Stimulated activated naive CD8-positive, alpha-beta T cell treated with anti-CD3 and anti-CD28 coated beads, Interleukin-15, amount 100 ng/mL, for 72 hours (primary cell): Measurements from ENCODE around the gene CCNF.

Experiments used
- ATAC-seq: fragments of 150-1000 bp; cut with Tn5 transposase; 2 replicates; pipeline ENCODE4 v1.10.0; 2021; ENCODE audit warnings: mild to moderate bottlenecking, moderate library complexity
- DNase-seq, 2 donors: peaks; one replicate each; pipeline ENCODE4 v3.0.0; 2021 to 2022
- H3K27ac Mint-ChIP-seq, 2 donors: one replicate each; pipeline ENCODE4 v1.8.0; 2022; ENCODE audit warnings: mild to moderate bottlenecking in 2 of 2, mixed read lengths in 2 of 2, moderate library complexity in 2 of 2
- H3K27me3 Mint-ChIP-seq: one replicate; pipeline ENCODE4 v1.8.0; 2022; ENCODE audit warnings: mixed read lengths
- H3K4me1 Mint-ChIP-seq: one replicate; pipeline ENCODE4 v1.8.0; 2022; ENCODE audit warnings: mild to moderate bottlenecking, mixed read lengths
- H3K4me3 Mint-ChIP-seq, 2 donors: one replicate each; pipeline ENCODE4 v1.8.0; 2022; ENCODE audit warnings: mild to moderate bottlenecking in 2 of 2, mixed read lengths in 2 of 2, moderate library complexity in 1 of 2
- H3K9me3 Mint-ChIP-seq, 2 donors: one replicate each; pipeline ENCODE4 v1.8.0; 2022; ENCODE audit warnings: mixed read lengths in 2 of 2

Gene CCNF

DNA sequence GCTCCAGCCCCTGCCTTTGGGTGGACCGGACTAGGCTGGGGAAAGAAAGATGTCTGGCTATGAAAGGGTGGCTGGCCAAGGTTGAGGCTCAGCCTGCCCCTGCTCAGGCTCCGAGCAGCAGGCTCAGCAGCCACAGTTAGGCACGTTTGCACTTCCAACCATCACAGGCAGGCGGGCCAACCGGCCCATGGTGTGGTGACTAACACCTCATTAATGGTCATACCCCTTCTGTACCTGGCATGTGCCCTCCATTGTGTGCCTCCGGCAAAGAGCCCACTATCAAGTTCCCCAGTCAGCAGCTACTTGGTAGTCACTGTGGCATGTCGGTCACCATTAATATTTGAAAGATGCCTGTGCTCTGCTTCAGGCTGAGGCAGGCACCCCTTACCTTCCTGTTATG, 52.4 kb downstream of the CCNF start:
- DNase-seq (no peak), ATAC-seq (no peak)
- Mint-ChIP-seq H3K4me1 (peaks cover 38% of the 10 kb centered on the region), H3K27ac (peak overlapping the region in 1 of 2 donors; percentile 38), H3K4me3 (no peak overlapping the region), H3K9me3 (no peaks in the 10 kb centered on the region), H3K27me3 (no peaks in the 10 kb centered on the region)

DNA sequence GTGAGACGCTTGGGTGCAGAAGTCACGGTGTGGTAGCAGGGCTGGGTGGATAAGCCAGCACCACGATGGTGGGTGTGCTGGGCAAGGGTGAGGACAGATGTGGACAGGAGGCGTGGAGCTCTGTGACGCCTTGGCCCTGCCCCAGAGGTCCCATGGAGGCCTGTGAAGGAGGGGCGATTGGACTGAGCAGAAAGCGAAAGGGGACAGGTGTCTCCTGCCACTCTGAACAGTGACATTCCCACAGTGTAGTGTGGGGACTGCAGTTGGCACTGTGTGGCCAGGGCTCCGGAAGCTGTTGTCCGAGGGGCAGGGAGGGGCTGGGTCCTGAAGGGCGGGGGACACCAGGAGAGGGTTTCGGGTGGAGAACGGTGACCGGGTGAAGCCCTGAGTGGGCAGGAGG, 53.0 kb downstream of the CCNF start:
- DNase-seq, result no peak
- Mint-ChIP-seq H3K4me1 (peaks cover 40% of the 10 kb centered on the region), H3K4me3 (no peak overlapping the region), H3K27ac (peak overlapping the region in 1 of 2 donors; percentile 38), H3K27me3 (no peaks in the 10 kb centered on the region), H3K9me3 (no peaks in the 10 kb centered on the region)
- ATAC-seq, result no peak

DNA sequence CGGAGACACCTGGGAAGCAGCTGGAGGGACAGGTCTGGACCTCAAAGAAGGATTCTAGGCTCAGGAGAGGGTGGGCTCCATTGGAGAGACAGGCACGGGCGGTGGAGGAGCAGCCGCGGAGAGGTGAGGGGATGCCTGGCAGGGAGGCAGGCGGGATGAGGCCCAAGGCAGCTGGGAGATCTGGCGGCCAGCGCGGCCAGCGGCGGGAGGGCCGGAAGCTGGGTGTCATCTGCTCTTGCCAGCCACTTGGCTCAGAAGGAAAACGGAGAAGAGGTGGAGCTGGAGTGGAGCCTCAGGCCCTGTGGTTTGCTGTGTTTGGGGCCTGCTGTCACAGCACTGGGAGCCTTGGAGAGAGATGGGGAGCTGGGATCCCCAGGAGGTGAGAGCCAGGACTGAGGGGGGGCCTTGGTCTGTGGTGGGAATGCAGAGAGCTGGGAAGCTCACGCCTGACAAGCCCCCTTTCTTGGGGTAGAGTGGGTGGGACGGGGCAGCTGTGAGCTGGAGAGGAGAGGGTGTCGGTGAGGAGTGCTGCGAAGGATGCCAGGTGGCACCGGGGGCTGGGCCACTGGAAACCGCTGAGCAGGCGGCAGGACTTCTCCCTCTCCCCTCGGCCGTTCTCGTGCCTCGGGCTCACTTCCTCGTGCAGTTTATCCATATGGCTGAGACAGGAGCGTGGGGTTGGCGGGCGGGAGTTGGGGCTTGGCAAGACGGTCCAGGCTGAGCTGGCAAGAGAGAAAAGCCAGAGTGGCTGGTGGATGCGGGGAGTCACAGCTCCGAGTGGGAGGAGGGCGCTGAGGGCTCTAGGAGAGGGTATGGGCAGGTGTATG, 53.7 kb downstream of the CCNF start:
- Mint-ChIP-seq H3K27me3 (no peaks in the 10 kb centered on the region), H3K27ac (peak overlapping the region in 1 of 2 donors; percentile 6), H3K4me3 (no peak overlapping the region), H3K4me1 (peaks cover 40% of the 10 kb centered on the region), H3K9me3 (no peaks in the 10 kb centered on the region)
- DNase-seq (no peak), ATAC-seq (no peak)

DNA sequence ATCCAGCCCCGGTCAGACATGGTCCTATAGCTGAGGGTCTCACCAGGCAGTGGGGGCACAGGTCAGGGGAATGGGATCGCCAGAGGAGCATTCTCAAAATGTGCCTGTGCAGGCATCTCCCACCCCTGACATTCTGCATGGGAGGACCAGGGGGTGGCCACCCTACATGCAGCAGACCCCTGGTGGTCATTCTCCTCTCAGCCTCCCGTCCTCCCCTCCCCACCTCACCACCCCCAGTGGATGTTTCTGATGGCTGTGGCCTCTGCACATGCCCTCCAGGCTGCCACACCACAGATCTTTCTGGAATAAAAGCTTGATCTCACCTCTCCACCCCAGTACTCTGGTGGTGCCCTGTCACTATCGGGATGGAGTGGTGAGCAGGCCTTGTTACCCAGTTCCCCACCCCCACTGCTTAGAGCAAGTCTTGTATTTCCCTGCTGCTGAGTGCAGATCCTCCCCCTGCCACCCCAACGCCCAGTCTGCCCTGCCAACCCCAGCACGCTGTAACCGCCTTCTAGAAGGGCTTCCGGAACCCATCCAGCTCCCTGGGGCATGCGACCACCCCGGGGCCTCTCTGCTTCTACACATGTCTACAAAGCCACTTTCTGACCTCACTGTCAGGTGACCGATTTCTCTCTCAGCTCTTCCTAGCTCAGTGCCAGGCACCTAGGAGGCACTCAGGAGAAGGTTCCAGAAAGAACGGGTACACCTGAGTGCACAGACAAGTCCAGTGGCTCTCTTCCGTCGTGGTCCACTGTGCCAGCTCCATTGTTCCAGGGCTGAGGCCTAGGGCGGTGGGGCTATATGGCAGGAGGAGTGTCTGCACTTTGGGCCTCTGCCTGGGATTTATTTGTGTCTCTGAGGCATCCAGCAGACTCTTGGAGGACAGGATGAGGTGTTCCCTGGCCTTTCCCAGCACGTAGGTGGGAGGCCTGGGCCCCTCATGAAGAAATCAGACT, 55.0 kb downstream of the CCNF start:
- Mint-ChIP-seq H3K9me3 (no peaks in the 10 kb centered on the region), H3K4me3 (no peak overlapping the region), H3K27ac (no peak overlapping the region), H3K27me3 (no peaks in the 10 kb centered on the region), H3K4me1 (peaks cover 41% of the 10 kb centered on the region)
- DNase-seq (no peak), ATAC-seq (no peak)

DNA sequence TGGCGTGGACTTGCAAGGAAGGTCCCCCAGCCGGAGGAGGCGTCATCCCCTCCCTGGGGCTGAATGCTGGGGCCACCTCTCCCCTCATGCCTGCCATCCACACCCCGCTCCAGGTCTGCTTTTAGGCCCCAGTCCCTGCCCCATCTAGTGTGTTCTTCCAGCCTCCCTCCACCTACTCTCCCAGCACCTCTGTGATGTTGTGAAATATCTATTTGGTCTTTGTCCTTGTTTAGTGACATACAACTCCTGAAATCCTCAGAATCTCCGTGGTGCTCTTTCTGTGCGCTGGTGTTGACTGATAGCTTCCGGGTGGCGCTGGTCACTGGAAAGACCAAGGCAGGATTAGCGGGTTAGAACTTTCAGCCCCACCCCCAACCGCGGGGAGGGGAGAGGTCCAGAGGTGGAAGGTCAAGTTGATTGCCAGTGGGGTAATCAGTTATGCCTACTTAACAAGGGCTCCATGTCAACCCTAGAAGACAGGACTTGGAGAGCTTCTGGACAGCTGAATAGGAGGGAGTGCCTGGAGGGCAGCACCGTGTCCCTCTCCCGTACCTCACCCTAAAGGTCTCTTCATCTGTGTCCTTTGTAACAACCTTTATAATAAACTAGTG, 55.8 kb downstream of the CCNF start:
- Mint-ChIP-seq H3K9me3 (no peaks in the 10 kb centered on the region), H3K27ac (no peak overlapping the region), H3K4me3 (no peak overlapping the region), H3K4me1 (peaks cover 41% of the 10 kb centered on the region), H3K27me3 (no peaks in the 10 kb centered on the region)
- no peak for ATAC-seq
- DNase-seq, result no peak

DNA sequence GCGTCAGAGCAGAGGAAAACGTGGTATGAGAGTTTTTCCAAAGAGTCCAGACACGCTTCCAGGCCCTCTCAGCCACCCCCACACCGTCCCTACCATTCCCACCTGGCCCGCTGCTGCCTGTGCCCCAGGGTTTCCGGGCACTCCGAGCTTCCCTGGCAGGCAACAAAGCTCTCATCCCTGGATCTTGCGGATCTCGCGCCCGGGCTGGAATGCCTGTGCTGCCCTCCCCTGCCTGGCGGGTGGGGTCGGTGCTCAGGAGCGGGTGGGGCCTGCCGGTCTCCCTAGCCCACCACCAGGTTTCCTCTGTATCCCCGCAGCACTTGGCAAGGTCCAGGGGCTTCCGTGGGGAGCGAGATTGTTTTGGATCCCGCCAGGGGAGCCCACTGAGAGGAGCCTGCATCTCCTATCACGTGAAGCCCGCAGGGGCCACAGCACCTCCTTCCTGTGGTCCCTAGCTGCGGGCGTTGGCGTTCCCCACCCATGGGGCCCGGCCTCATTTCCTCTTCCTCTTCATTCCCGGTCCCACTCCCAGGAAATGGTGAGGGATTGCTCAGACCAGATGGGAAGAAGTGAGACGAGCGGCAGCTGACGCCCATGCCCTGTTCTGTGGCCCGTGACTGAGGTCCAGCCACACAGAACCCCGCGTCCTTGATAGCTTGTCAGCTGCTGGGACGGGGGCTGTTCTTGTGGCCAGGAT, 56.7 kb downstream of the CCNF start:
- H3K27ac Mint-ChIP-seq, result peak overlapping the region in 1 of 2 donors; percentile 29
- DNase-seq, result no peak
- peaks cover 41% of the 10 kb centered on the region for H3K4me1 Mint-ChIP-seq
- no peak overlapping the region for H3K4me3 Mint-ChIP-seq
- H3K27me3 Mint-ChIP-seq, result no peaks in the 10 kb centered on the region
- no peak for ATAC-seq
- H3K9me3 Mint-ChIP-seq, result no peaks in the 10 kb centered on the region

DNA sequence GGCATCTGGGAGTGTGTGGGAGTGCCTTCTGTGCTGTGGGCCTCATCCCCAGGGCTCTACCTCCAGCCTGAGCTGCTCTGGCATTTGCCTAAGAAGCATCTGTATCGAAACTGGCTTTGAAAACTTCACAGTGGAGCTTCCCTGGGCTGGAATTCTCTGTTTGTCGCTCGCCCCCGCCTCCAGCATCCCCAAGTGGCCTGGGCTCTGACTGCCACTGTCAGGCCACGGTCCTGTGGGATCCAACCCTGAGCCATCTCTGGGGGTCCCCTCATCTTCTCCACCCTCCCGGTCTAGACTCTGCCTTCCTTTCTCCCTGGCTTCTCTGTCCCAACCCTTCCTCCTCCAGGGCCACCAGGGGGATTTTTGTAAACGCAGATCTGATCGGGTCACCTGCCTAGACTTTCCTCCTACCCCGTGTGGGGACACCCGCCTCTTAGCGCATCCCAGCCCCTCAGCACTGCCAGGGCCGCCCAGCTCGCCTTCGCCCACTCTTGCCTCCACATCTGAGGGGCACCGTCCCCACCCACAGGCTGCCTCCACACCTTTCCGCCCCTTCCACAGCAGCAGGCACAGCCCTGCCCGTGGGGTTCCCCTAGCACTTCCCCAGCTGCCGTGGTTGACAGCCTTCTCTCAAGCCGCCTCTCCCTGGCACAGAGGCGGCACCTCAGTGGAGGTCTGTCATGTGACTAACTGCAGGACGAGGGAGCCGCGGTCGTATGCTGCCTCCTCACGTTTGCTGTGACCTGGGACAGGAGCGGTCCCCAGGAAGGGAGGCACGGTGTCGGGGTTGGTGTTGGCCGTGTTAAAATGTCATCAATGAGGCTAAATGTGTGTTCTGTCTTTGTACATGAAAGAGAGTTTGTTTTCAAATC, 57.6 kb downstream of the CCNF start:
- H3K4me3 Mint-ChIP-seq, result peak overlapping the region; percentile 70 to 78
- no peaks in the 10 kb centered on the region for H3K27me3 Mint-ChIP-seq
- peak overlapping the region; percentile 16 to 47 for H3K27ac Mint-ChIP-seq
- no peaks in the 10 kb centered on the region for H3K9me3 Mint-ChIP-seq
- DNase-seq, result peak; percentile 71 to 86
- peaks cover 40% of the 10 kb centered on the region for H3K4me1 Mint-ChIP-seq
- peak; percentile 97 for ATAC-seq

DNA sequence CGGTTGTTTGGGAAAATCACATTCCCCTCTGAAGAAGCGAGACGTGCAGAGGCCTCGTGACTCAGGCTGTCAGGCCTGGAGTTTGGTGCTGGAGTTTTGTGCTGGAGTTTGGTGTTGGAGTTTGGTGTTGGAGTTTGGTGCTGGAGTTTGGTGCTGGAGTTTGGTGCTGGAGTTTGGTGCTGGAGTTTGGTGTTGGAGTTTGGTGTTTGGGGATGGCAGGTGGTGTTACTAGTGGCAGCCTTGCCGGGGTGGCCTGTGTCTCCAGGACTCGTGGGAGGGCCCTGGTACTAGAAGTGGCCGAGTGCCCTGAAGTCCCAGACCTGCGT, 58.2 kb downstream of the CCNF start:
- DNase-seq, result no peak
- ATAC-seq, result no peak
- H3K4me1 Mint-ChIP-seq, result peaks cover 34% of the 10 kb centered on the region
- H3K4me3 Mint-ChIP-seq, result peak overlapping the region; percentile 70 to 78
- H3K27me3 Mint-ChIP-seq, result no peaks in the 10 kb centered on the region
- H3K9me3 Mint-ChIP-seq, result no peaks in the 10 kb centered on the region
- peak overlapping the region; percentile 16 to 47 for H3K27ac Mint-ChIP-seq

DNA sequence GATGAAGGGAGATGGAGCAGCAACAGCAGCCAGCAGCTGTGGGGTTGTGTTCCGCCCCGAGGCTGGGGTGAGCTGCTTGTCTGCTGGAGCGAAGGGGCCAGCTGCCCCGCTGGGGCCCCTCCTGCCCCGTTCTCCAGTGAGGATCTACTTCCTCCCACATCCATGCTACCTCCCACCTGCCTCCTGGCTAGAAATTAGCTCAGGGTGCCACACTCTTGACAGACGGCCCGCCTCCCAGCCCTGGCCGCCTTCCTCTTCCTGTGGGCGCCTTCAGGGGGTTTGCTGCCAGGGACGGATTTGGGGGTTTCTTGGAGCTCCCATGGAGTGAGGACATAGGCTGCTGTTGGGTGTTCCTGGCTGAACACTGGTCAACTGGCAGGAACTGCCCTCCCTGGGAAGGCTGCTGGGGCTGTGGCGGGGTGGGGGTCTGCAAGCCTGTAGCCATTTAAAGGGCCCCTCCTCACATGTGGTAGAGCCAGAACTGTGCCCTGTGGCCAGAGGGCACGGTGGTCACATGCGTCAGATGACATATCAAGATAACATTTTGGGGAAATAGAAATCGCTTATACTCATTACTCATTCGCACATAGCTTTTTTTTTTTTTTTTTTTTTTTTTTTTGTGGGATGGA, 58.8 kb downstream of the CCNF start:
- H3K27me3 Mint-ChIP-seq, result no peaks in the 10 kb centered on the region
- DNase-seq (no peak), ATAC-seq (no peak)
- H3K4me1 Mint-ChIP-seq, result peaks cover 28% of the 10 kb centered on the region
- H3K27ac Mint-ChIP-seq, result no peak overlapping the region
- no peaks in the 10 kb centered on the region for H3K9me3 Mint-ChIP-seq
- peak overlapping the region in 1 of 2 donors; percentile 70 for H3K4me3 Mint-ChIP-seq

DNA sequence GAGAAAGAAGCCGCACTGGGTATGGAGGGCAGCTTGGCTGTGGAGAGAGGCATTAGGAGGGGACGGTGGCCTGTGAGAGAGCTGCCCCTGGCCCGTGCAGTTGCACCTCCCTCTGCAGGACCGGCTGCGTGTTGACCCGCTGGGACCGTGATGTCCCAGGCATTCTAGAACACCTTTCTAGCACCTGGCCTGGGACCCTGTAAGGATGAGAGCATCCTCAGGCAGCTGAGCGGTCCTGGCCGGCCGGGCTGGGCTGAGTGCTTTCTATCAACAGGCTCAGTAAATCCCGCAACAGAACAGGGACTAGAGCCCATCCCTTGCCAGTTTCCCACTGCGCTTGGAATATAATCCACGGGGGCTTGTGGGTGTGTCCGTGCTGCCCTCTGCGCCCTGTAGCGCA, 60.3 kb downstream of the CCNF start:
- Mint-ChIP-seq H3K4me1 (peaks cover 23% of the 10 kb centered on the region), H3K27ac (peak overlapping the region in 1 of 2 donors; percentile 19), H3K4me3 (no peak overlapping the region), H3K27me3 (no peaks in the 10 kb centered on the region), H3K9me3 (no peaks in the 10 kb centered on the region)
- ATAC-seq (no peak), DNase-seq (no peak)

DNA sequence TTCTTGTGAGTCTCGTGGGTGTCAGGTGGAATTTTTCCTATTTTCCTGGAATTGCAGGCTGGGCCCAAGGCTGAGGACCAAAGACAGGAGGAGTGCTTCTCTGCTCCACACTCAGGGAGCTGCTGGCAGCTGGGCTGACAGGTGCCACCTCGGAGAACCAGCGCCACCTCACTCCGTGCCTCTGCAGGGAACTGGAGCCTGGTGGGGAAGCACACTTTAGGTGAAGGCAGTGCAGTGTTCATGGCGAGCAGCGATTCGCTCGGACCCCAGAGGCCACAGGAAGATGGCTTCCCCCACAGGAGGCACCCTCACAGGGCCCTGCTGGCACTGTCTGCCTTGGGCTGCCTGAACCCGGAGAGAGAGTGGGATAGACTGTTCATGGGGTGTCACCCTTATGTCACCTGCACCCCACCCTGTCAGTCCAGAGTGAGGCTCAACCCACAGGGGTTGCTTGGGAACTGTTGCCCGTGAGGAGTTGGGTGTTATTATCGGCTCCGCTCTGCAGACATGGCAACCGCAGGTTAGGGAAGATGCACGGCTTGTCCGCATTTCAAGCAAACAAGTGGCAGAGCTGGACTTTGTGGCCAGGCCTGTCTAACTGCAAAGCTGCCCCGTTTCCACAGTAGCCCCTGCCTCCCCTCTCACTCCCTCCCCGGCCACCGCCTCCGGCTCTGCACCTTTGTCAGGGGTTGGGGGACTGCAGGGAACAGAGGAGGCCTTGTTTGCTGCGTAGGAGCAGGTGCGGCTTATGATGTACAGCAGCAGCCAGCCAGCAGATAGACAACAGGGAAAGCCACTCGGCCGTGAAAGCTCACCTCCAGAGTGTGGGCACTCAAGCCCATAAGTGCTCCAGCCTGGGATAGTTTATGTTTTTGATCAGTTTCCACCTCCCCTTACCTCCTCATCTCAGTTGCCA, 61.2 kb downstream of the CCNF start:
- no peaks in the 10 kb centered on the region for H3K27me3 Mint-ChIP-seq
- DNase-seq, result no peak
- no peaks in the 10 kb centered on the region for H3K9me3 Mint-ChIP-seq
- no peak overlapping the region for H3K27ac Mint-ChIP-seq
- no peak for ATAC-seq
- H3K4me3 Mint-ChIP-seq, result no peak overlapping the region
- peaks cover 23% of the 10 kb centered on the region for H3K4me1 Mint-ChIP-seq

DNA sequence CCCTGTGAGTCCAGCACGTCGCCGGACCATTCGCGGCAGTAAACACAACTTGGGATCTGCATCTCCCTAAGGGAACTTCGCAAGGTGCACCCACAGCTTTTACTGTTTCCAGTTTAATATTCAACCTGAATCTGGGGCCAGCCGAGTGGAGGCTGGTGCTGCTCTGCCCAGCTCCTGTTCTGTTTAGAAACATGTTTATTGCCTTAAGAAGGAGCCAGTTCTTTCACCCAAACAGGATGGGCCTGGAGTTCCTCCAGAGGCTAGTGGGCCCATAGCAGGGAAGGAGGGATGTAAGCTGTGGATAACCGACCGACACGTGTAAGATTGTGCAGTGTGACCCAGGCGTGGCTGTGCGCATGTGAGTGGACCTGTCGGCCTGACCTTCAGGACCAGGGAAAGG, 63.0 kb downstream of the CCNF start:
- DNase-seq, result no peak
- Mint-ChIP-seq H3K27ac (peak overlapping the region in 1 of 2 donors; percentile 34), H3K4me3 (no peak overlapping the region), H3K9me3 (no peaks in the 10 kb centered on the region), H3K27me3 (no peaks in the 10 kb centered on the region), H3K4me1 (peaks cover 10% of the 10 kb centered on the region)
- ATAC-seq, result no peak

DNA sequence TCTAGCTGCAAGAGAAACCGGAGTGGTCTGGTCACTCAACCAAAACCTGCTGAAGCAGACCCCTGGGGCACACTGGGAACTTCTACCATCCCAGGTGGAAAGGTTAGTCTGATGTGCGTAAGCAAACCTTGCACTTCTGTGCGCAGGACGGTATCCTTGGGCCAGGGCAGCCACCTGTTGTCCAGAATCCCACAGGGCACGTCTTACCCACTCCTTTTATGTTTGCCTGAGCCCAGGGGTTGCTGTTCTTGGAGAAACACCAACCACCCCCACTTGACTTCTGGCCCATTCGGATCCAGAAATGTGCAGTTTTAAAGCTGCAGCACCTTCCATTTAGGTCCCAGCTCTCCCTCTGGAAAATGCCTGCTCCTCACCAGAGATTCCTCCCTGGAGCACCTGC, 64.4 kb downstream of the CCNF start:
- ATAC-seq, result no peak
- Mint-ChIP-seq H3K27ac (peak overlapping the region in 1 of 2 donors; percentile 86), H3K4me1 (no peaks in the 10 kb centered on the region), H3K9me3 (no peaks in the 10 kb centered on the region), H3K27me3 (no peaks in the 10 kb centered on the region), H3K4me3 (no peak overlapping the region)
- DNase-seq, result no peak
